ENCODE data around the gene DDX23.

DNA sequence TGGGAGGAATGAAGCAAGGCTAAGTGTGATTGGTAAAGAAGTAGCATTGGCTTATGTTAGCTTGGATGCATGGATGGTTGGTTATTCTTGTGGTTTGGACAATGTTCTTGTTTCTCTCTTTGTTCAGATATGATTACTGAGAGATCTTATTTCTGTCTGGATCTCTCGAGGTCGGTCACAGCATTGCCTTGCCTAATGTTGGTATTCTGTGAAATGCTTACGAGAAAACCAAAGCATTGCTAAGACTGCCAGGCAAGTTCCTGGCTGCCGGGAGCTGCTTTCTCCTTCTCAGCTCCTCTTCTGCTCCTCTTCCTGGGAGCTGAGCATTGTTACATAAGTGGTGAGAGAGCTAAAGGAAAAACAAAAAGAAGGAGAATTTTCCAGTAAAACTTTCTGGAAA lies 21.1 kb upstream of the DDX23 start:
- TF ChIP-seq, protein P1, sequence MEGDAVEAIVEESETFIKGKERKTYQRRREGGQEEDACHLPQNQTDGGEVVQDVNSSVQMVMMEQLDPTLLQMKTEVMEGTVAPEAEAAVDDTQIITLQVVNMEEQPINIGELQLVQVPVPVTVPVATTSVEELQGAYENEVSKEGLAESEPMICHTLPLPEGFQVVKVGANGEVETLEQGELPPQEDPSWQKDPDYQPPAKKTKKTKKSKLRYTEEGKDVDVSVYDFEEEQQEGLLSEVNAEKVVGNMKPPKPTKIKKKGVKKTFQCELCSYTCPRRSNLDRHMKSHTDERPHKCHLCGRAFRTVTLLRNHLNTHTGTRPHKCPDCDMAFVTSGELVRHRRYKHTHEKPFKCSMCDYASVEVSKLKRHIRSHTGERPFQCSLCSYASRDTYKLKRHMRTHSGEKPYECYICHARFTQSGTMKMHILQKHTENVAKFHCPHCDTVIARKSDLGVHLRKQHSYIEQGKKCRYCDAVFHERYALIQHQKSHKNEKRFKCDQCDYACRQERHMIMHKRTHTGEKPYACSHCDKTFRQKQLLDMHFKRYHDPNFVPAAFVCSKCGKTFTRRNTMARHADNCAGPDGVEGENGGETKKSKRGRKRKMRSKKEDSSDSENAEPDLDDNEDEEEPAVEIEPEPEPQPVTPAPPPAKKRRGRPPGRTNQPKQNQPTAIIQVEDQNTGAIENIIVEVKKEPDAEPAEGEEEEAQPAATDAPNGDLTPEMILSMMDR (conservative IDR thresholded peaks at IDR 0.05; ENCODE audit: low read depth, low read length) = no peak
- TF ChIP-seq EZH2 (IDR thresholded peaks at IDR 0.05; ENCODE audit: borderline replicate concordance, low read depth, low read length, poor library complexity, severe bottlenecking) = no peak
